Transverse colon (tissue), 4 donors: ENCODE measurements around the gene WDR7. TPM values are rescaled to one million over a fixed set of nuclear protein-coding genes. Genes with fewer than 3 reads are reported as not detected.

Source experiments
- DNase-seq: peaks from one replicate; pipeline ENCODE4 v3.0.0-alpha.2; 2019
- H3K27ac ChIP-seq, 4 donors: fragments of 200-600 bp; sonication (generic); 2 replicates each; pipeline ENCODE4 v1.5.1; 2016 to 2018; ENCODE audit warnings: inconsistent platforms in 4 of 4
- H3K27me3 ChIP-seq: fragments of 200-600 bp; sonication (generic); 2 replicates; pipeline ENCODE4 v1.5.1; 2017; ENCODE audit warnings: inconsistent platforms
- H3K36me3 ChIP-seq, 4 donors: fragments of 200-600 bp; sonication (generic); 2 replicates each; pipeline ENCODE4 v1.5.1; 2017 to 2019; ENCODE audit warnings: inconsistent platforms in 4 of 4
- H3K4me1 ChIP-seq, 4 donors: fragments of 200-600 bp; sonication (generic); 2 replicates each; pipeline ENCODE4 v1.5.1; 2017 to 2020; ENCODE audit warnings: inconsistent platforms in 4 of 4
- H3K4me3 ChIP-seq, 4 donors: fragments of 200-600 bp; sonication (generic); 1 replicate in 1 of 4; 2 replicates in 3 of 4; pipeline versions ENCODE4 v1.5.1 to v1.6.1; 2017 to 2019; ENCODE audit warnings: inconsistent platforms in 4 of 4
- H3K9me3 ChIP-seq, 2 donors: fragments of 200-600 bp; sonication (generic); 2 replicates each; pipeline ENCODE4 v1.5.1; 2017 to 2019; ENCODE audit warnings: inconsistent platforms in 2 of 2
- CTCF ChIP-seq, 5 experiments: fragments of 200-600 bp in 3 of 5; fragments of 450-650 bp in 2 of 5; sonication (generic) in 3 of 5; IDR thresholded peaks; 1 replicate in 2 of 5; 2 replicates in 3 of 5; pipeline ENCODE4 v1.5.1; 2016 to 2017; ENCODE audit warnings: antibody characterized with exemption in 5 of 5, inconsistent platforms in 3 of 5, mild to moderate bottlenecking in 2 of 5, moderate library complexity in 1 of 5
- EP300 ChIP-seq: sonication (generic); formaldehyde crosslinking; IDR thresholded peaks from one replicate; pipeline ENCODE4 v1.6.1; 2017; ENCODE audit warnings: antibody characterized with exemption, low read depth
- POLR2A ChIP-seq: fragments of 450-650 bp; IDR thresholded peaks from one replicate; pipeline ENCODE4 v1.6.1; 2016; ENCODE audit warnings: antibody characterized with exemption, mild to moderate bottlenecking, moderate library complexity
- POLR2AphosphoS5 ChIP-seq, 3 donors: sonication (generic); formaldehyde crosslinking; IDR thresholded peaks; one replicate each; pipeline ENCODE4 v1.6.1; 2016; ENCODE audit warnings: antibody characterized with exemption in 3 of 3
- WGBS, 2 donors: methylation state at CpG; one replicate each; pipeline ENCODE4 v1.1.5; 2018; ENCODE audit warnings: low coverage in 1 of 2; 5-methylcytosine and 5-hydroxymethylcytosine counted together
- in situ Hi-C, 4 donors: fragments of 200-750 bp; cut with MboI; loops; one replicate each; pipeline versions ENCODE4 v1.15.0 to v1.15.1; 2017; ENCODE audit warnings: low sequenced_read_pairs in 3 of 4, low pct_ligation_motif_present in 1 of 4, low pct_unique_long_range_greater_than_20kb in 1 of 4
- intact Hi-C: fragments of 100-400 bp; cut with DNase I; formaldehyde crosslinking; loops from one replicate; pipeline ENCODE4 v1.15.1; 2023; ENCODE audit warnings: low total_unique reads
- total RNA-seq, 4 donors: library from RNA; depleted of rRNA; stranded (reverse); fragments of >200 nt; gene quantifications; one replicate each; pipeline ENCODE4 v1.1.0, GENCODE V29; 2016

WDR7 gene
- total RNA-seq, 4 donors from 2014 or later, result 14.9 to 37.5 (median 27.9) TPM

GRCh38 chr18:57029761-57030160 is 378.6 kb downstream of the WDR7 start:
- Histone ChIP-seq H3K9me3 (no peaks in the 10 kb centered on the region), H3K36me3 (peaks cover 0 to 10% (median 0%) of the 10 kb centered on the region in 4 donors), H3K27ac (no peak overlapping the region), H3K4me1 (no peaks in the 10 kb centered on the region), H3K27me3 (no peaks in the 10 kb centered on the region), H3K4me3 (no peak overlapping the region)
- WGBS, 2 donors, result 93 to 95% methylated on average over 5 of the region's 5 CpGs
- in situ Hi-C loops (no loop called here), intact Hi-C loops (no loop called here)
- TF ChIP-seq POLR2AphosphoS5 (IDR thresholded peaks at IDR 0.05) (no peak), EP300 (no peak), POLR2A (no peak), CTCF (IDR thresholded peaks at IDR 0.05) (no peak)
- DNase-seq, result no peak

GRCh38 chr18:57030417-57030816 is 379.3 kb downstream of the WDR7 start:
- WGBS, 2 donors, result 96 to 100% methylated on average over 4 to 5 of the region's 5 CpGs
- Histone ChIP-seq H3K4me3 (no peak overlapping the region), H3K27me3 (no peaks in the 10 kb centered on the region), H3K36me3 (peaks cover 0 to 10% (median 0%) of the 10 kb centered on the region in 4 donors), H3K4me1 (no peaks in the 10 kb centered on the region), H3K9me3 (no peaks in the 10 kb centered on the region), H3K27ac (no peak overlapping the region)
- no peak for TF ChIP-seq POLR2AphosphoS5 (IDR thresholded peaks at IDR 0.05)
- no peak for TF ChIP-seq CTCF (IDR thresholded peaks at IDR 0.05)
- no peak for TF ChIP-seq POLR2A
- intact Hi-C loops, result no loop called here
- no peak for DNase-seq
- in situ Hi-C loops, result no loop called here

GRCh38 chr18:57035590-57035989 is 384.4 kb downstream of the WDR7 start:
- H3K4me3 ChIP-seq, result no peak overlapping the region
- no peaks in the 10 kb centered on the region for H3K9me3 ChIP-seq
- no peaks in the 10 kb centered on the region for H3K27me3 ChIP-seq
- TF ChIP-seq POLR2A (no peak), EP300 (no peak), CTCF (IDR thresholded peaks at IDR 0.05) (no peak), POLR2AphosphoS5 (IDR thresholded peaks at IDR 0.05) (no peak)
- H3K27ac ChIP-seq, result no peak overlapping the region
- H3K4me1 ChIP-seq, result no peaks in the 10 kb centered on the region
- no peaks in the 10 kb centered on the region for H3K36me3 ChIP-seq
- DNase-seq, result no peak
- 80 to 86% methylated on average over 1 to 2 of the region's 2 CpGs for WGBS, 2 donors
- in situ Hi-C loops (no loop called here), intact Hi-C loops (no loop called here)

- no peak for DNase-seq
- no peak overlapping the region for H3K4me3 ChIP-seq
- 72% methylated on average over 6 of the region's 6 CpGs; no CpG with 5 or more reads in 1 of the 2 donors for WGBS, 2 donors
- H3K27me3 ChIP-seq, result no peaks in the 10 kb centered on the region
- no peaks in the 10 kb centered on the region for H3K4me1 ChIP-seq
- no peak overlapping the region for H3K27ac ChIP-seq
- no peaks in the 10 kb centered on the region for H3K36me3 ChIP-seq
- no peaks in the 10 kb centered on the region for H3K9me3 ChIP-seq
- in situ Hi-C loops (no loop called here), intact Hi-C loops (no loop called here)
- TF ChIP-seq EP300, result no peak
- TF ChIP-seq CTCF (IDR thresholded peaks at IDR 0.05), result no peak
- no peak for TF ChIP-seq POLR2AphosphoS5 (IDR thresholded peaks at IDR 0.05)
- TF ChIP-seq POLR2A, result no peak
Measured at GRCh38 chr18:57038395-57038794, 387.2 kb downstream of the WDR7 start.
